Muscle of arm (tissue), 12 donors: ENCODE measurements around the gene NAA80. TPM values are rescaled to one million over a fixed set of nuclear protein-coding genes. Genes with fewer than 3 reads are reported as not detected.

Experiments
- DNase-seq: peaks from one replicate; pipeline ENCODE4 v3.0.0-alpha.2; 2013
- polyA plus RNA-seq, 12 donors: library from polyadenylated mRNA; unstranded; fragments of 120-200 nt; gene quantifications; one replicate each; pipeline ENCODE4 v1.2.1, GENCODE V29; 2013; ENCODE audit not compliant: insufficient read length in 12 of 12

Gene NAA80
- polyA plus RNA-seq, 12 donors, result 4.5 to 12.5 (median 6.1) TPM; not detected in 2

GRCh38 chr3:50258979-50259378, 40.2 kb downstream of the NAA80 start:
- no peak for DNase-seq

- no peak for DNase-seq
Measured at GRCh38 chr3:50258029-50258680, 41.0 kb downstream of the NAA80 start.

- DNase-seq, result no peak
Measured at GRCh38 chr3:50256978-50257890, 42.0 kb downstream of the NAA80 start.

GRCh38 chr3:50255251-50255615, 44.0 kb downstream of the NAA80 start:
- DNase-seq, result no peak

- no peak for DNase-seq
Measured at GRCh38 chr3:50254577-50255250, 44.5 kb downstream of the NAA80 start.

GRCh38 chr3:50251220-50251619, 48.0 kb downstream of the NAA80 start:
- no peak for DNase-seq

- no peak for DNase-seq
Measured at GRCh38 chr3:50250514-50250913, 48.7 kb downstream of the NAA80 start.

GRCh38 chr3:50249457-50249856, 49.7 kb downstream of the NAA80 start:
- DNase-seq, result no peak

- no peak for DNase-seq
Measured at GRCh38 chr3:50248387-50248786, 50.8 kb downstream of the NAA80 start.

- DNase-seq, result no peak
Measured at GRCh38 chr3:50246517-50246954, 52.7 kb downstream of the NAA80 start.

Other genes starting within 250 kb of the NAA80 start
- 100 to 1,000 TPM in 11 of 12 donors, not detected in 1; 122 to 278 (median 156) TPM for gene RBM5, start 210.5 kb downstream of the NAA80 start, polyA plus RNA-seq
- 10 to 100 TPM in 9 of 12 donors, 1 to 10 TPM in 2, not detected in 1; 6.4 to 70.8 (median 14.0) TPM for gene SEMA3F, start 144.1 kb downstream of the NAA80 start, polyA plus RNA-seq
- under 1 TPM in 3 of 12 donors, not detected in 9; 0.08 to 0.23 (median 0.21) TPM for gene GNAT1, start 107.8 kb downstream of the NAA80 start, polyA plus RNA-seq
- gene SLC38A3, start 94.1 kb downstream of the NAA80 start, polyA plus RNA-seq, result 1 to 10 TPM in 10 of 12 donors, not detected in 2; 1.3 to 4.3 (median 3.1) TPM
- 100 to 1,000 TPM; 153 to 270 (median 174) TPM for gene GNAI2, start 63.2 kb downstream of the NAA80 start, polyA plus RNA-seq
- 10 to 100 TPM in 11 of 12 donors, not detected in 1; 30.1 to 92.7 (median 35.2) TPM for gene SEMA3B, start 30.3 kb downstream of the NAA80 start, polyA plus RNA-seq
- gene LSMEM2, start 20.3 kb downstream of the NAA80 start, polyA plus RNA-seq, result 10 to 100 TPM in 10 of 12 donors, 1 to 10 TPM in 1, not detected in 1; 8.2 to 40.8 (median 26.1) TPM
- gene IFRD2, start 7.0 kb downstream of the NAA80 start, polyA plus RNA-seq, result 10 to 100 TPM in 11 of 12 donors, not detected in 1; 33.8 to 53.7 (median 48.0) TPM
- 1 to 10 TPM in 10 of 12 donors, not detected in 2; 1.2 to 4.4 (median 2.1) TPM for gene HYAL3, start within 50 bp of the NAA80 start, polyA plus RNA-seq
- 1 to 10 TPM in 8 of 12 donors, under 1 TPM in 2, not detected in 2; 0.95 to 3.3 (median 1.8) TPM for gene HYAL1, start 4.2 kb upstream of the NAA80 start, polyA plus RNA-seq
- gene HYAL2, start 23.3 kb upstream of the NAA80 start, polyA plus RNA-seq, result 10 to 100 TPM in 11 of 12 donors, not detected in 1; 30.9 to 43.9 (median 36.9) TPM
- 10 to 100 TPM in 11 of 12 donors, not detected in 1; 12.5 to 45.3 (median 15.9) TPM for gene TUSC2, start 28.8 kb upstream of the NAA80 start, polyA plus RNA-seq
- 10 to 100 TPM in 11 of 12 donors, not detected in 1; 26.1 to 42.4 (median 33.0) TPM for gene RASSF1, start 41.4 kb upstream of the NAA80 start, polyA plus RNA-seq
- gene ZMYND10, start 46.3 kb upstream of the NAA80 start, polyA plus RNA-seq, result 1 to 10 TPM in 3 of 12 donors, under 1 TPM in 7, not detected in 2; 0.65 to 1.7 (median 0.83) TPM
- gene NPRL2, start 51.4 kb upstream of the NAA80 start, polyA plus RNA-seq, result 10 to 100 TPM in 10 of 12 donors, 1 to 10 TPM in 1, not detected in 1; 7.5 to 21.8 (median 18.0) TPM
- 1 to 10 TPM in 10 of 12 donors, not detected in 2; 4.3 to 7.8 (median 6.7) TPM for gene CYB561D2, start 51.5 kb upstream of the NAA80 start, polyA plus RNA-seq
- 10 to 100 TPM in 11 of 12 donors, not detected in 1; 19.5 to 29.1 (median 22.9) TPM for gene TMEM115, start 60.1 kb upstream of the NAA80 start, polyA plus RNA-seq
- gene CACNA2D2, start 204.2 kb upstream of the NAA80 start, polyA plus RNA-seq, result 10 to 100 TPM in 2 of 12 donors, 1 to 10 TPM in 9, not detected in 1; 5.0 to 12.5 (median 7.7) TPM